GM18868 (cell line): ENCODE data around the gene PITPNC1.
"Not testable (repeated sequence)": the region's sequence is repeated elsewhere in the genome, so short reads cannot be mapped to it uniquely, and the experiment has no call there.

Source experiments
- ATAC-seq: cut with Tn5 transposase; IDR thresholded peaks from one replicate; pipeline ENCODE4 v1.9.1; 2021; ENCODE audit warnings: mild to moderate bottlenecking, moderate library complexity; ENCODE audit not compliant: unreplicated experiment

Gene PITPNC1

GRCh38 chr17:67393809-67394397, 16.8 kb downstream of the PITPNC1 start:
- no peak for ATAC-seq

- ATAC-seq = no peak
These were observed 22.6 kb downstream of the PITPNC1 start for GRCh38 chr17:67399676-67400075.

GRCh38 chr17:67400193-67400592, 23.1 kb downstream of the PITPNC1 start:
- ATAC-seq = no peak

GRCh38 chr17:67401106-67401505, 24.0 kb downstream of the PITPNC1 start:
- no peak for ATAC-seq

- no peak for ATAC-seq
These were observed 24.8 kb downstream of the PITPNC1 start for GRCh38 chr17:67401598-67402504.

- ATAC-seq = no peak
These were observed 26.0 kb downstream of the PITPNC1 start for GRCh38 chr17:67403065-67403464.

GRCh38 chr17:67403483-67403882, 26.4 kb downstream of the PITPNC1 start:
- ATAC-seq = no peak

- not testable (repeated sequence) for ATAC-seq
These were observed 31.4 kb downstream of the PITPNC1 start for GRCh38 chr17:67408455-67408830.

- ATAC-seq = no peak
These were observed 34.3 kb downstream of the PITPNC1 start for GRCh38 chr17:67411397-67411796.

GRCh38 chr17:67412032-67412431, 35.0 kb downstream of the PITPNC1 start:
- no peak for ATAC-seq

- no peak for ATAC-seq
These were observed 35.9 kb downstream of the PITPNC1 start for GRCh38 chr17:67412941-67413340.

GRCh38 chr17:67413388-67413787, 36.3 kb downstream of the PITPNC1 start:
- no peak for ATAC-seq

GRCh38 chr17:67414130-67414529, 37.0 kb downstream of the PITPNC1 start:
- ATAC-seq = no peak

GRCh38 chr17:67414559-67414958, 37.5 kb downstream of the PITPNC1 start:
- ATAC-seq = no peak

- no peak for ATAC-seq
These were observed 38.2 kb downstream of the PITPNC1 start for GRCh38 chr17:67415291-67415690.

- ATAC-seq = no peak
These were observed 40.4 kb downstream of the PITPNC1 start for GRCh38 chr17:67417507-67417906.

- ATAC-seq = no peak
These were observed 43.9 kb downstream of the PITPNC1 start for GRCh38 chr17:67420994-67421393.

GRCh38 chr17:67421869-67422273, 44.8 kb downstream of the PITPNC1 start:
- no peak for ATAC-seq

- not testable (repeated sequence) for ATAC-seq
These were observed 45.2 kb downstream of the PITPNC1 start for GRCh38 chr17:67422296-67422695.

- ATAC-seq = no peak
These were observed 45.8 kb downstream of the PITPNC1 start for GRCh38 chr17:67422897-67423296.

GRCh38 chr17:67425571-67426160, 48.6 kb downstream of the PITPNC1 start:
- no peak for ATAC-seq

- no peak for ATAC-seq
These were observed 50.3 kb downstream of the PITPNC1 start for GRCh38 chr17:67427424-67427823.
